Dermis blood vessel endothelial cell (primary cell): ENCODE measurements around the gene INHBC. TPM values are rescaled to one million over a fixed set of nuclear protein-coding genes. Genes with fewer than 3 reads are reported as not detected.
A peak's percentile ranks its signal among the peaks of the same experiment; 100 is the strongest.
"Not testable (repeated sequence)": the region's sequence is repeated elsewhere in the genome, so short reads cannot be mapped to it uniquely, and the experiment has no call there.

Source experiments
- DNase-seq: peaks from one replicate; pipeline ENCODE4 v3.0.0; 2010
- total RNA-seq: library from RNA; depleted of rRNA; stranded (reverse); fragments of >200 nt; gene quantifications from 2 replicates; pipeline ENCODE4 v1.2.3, GENCODE V29; 2014

INHBC gene
- total RNA-seq, 1 donor from 2014 or later, result not detected

DNA sequence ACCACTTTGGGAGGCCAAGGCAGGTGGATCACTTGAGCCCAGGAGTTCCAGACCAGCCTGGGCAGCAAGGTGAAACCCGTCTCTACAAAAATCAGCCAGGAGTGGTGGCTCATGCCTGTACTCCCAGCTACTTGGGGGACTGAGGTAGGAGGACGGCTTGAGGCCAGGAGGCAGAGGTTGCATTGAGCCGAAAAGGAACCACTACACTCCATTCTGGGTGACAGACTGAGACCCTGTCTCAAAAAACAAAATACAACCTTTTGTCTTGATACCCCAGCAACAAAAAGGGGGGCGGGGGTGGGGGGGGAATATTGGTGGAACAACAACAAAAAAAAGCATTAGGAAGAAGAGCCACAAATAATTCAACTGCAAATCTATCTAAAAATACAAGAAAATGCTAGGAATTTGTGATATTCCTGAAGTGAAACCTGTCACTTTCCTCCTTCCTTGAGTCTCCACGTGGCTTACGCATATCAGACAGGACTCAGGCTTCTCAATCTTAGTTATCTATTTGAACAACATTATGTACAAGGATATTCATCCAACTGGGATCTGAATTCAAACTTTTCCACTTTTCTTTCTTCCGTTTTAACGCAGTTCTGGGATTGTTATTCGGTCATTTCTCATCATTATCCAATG lies 5.0 kb upstream of the INHBC start:
- peak; percentile 35 for DNase-seq

DNA sequence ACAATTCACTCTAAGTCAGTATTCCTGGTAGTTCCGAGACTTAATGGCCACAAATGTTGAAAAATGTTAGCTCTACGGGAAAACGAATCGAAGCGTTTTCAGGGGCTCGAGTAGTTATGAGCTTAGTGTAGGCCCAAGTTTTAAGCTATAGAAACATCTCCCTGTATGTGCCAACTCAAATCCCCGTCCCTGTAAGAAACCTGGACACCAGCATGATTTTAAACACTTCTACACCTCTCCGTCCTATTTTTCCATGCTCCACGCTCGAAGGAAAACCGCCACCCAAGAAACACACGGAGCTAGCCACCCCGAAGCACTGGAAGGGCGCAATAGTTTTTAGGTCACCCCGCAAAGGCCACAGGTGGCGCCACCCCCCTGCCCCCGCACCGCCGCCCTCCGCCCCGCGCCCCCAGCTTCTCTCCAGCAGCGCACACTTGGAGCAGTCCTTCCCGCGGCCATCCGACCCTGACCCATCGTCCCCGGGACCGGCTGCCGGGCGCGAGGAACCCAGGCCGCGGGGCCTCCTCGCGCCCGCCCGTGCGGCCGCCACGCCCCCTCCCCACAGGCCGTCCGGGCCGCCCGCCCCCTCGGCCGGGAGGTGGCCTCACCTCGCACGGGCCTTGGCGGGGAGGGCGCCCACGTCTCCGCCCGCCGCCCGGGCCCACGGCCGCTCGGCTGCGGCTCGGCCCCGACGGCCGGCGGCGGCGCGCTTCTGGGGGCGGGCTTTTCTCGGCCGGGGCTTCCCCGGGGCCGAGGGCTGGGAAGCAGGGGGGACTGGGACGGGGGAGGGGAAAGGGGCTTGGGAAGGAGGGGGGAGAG lies 4.3 kb upstream of the INHBC start:
- DNase-seq, result peak; percentile 43

DNA sequence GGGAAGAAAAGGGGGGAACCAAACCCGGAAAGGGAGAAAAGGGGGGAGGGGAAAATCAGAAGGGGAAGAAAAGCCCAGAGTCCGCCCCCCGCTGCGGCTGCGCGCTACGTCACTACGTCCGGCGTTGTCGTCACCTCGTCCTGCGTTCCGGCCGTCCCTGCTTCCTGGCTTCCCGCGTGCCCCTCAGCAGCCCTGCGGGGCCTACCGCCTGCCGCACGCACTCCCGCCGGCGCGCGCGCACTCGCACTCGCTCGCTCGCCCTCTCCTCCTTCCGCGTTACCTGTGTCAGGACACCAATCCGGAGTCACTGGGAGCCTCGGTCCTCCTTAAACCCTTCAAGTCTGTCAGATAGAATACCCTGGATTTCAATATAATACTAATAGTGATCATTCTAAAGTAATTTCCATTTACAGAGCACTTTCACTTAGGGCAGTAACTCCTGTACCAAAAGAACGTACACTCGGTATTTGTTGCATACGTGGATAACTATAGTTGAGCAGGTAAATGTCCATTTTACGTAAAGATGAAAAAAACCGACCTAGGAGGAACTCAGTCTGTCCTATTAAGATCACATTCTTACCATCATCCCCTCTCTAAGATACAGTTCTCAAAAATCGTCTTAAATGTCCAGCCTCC lies 3.5 kb upstream of the INHBC start, which contains the start of gene R3HDM2:
Gene R3HDM2 (minus strand): TSS at position 113 of the 636 bp plus-strand sequence. CDS start 120,615 bp downstream, outside the sequence.
- DNase-seq, result peak; percentile 97

DNA sequence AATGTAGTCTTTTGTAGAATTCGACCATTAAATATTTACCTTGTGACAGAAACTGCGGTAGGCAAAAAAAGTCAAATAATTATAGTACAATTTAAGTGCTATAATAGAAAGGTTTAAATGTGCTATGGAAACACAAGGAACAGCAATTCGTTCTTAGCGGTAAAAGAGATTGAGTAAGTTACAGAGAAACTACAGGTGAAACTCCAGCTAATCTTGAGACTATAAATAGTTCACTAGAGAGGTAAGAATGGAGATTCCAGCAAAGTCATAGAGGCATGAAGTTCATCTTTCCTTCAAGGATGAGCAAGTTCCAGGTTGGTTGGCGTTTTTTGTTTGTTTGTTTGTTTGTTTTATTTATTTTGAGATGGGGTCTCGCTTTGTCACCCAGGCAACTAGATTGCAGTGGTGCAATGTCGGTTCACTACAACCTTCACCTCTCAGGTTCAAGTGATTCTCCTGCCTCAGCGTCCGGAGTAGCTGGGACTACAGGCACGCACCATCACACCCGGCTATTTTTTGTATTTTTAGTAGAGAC lies 2.9 kb upstream of the INHBC start:
- no peak for DNase-seq

DNA sequence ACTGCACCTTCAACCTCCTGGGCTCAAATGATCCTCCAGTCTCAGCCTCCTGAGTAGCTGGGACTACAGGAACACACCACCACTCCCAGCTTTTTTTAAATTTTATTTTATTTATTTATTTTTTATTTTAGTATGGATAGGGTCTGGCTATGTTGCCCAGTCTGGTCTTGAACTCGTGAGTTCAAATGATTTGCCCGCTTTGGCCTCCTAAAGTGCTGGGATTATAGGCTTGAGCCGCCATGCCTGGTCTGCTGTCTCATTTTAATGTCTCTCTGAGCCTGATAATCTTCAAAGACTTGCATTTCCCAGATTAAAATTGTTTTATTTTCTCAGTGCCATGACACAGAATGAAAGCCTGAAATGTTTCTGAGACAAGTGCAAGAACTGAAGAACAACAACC lies 1.2 kb upstream of the INHBC start:
- no peak for DNase-seq

DNA sequence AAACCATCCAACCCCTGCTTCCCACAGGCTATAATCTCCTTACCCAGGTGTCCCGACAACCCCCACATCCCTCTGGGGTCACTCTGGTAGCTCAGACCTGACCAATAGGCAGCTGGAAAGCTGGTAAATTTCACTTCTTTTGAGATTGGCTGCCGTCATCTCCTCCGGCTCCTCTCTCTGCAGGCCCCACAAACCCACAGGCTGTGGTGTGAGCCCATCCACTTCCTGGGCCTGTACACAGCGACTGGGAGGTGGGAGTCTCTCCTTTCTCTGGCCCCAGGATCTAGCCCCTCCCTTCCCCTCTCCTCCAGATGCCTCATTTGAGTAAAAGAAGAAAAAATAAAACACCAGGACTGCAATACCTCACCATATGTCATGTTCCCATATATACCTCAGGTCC lies 709 bp downstream of the INHBC start:
- no peak for DNase-seq

DNA sequence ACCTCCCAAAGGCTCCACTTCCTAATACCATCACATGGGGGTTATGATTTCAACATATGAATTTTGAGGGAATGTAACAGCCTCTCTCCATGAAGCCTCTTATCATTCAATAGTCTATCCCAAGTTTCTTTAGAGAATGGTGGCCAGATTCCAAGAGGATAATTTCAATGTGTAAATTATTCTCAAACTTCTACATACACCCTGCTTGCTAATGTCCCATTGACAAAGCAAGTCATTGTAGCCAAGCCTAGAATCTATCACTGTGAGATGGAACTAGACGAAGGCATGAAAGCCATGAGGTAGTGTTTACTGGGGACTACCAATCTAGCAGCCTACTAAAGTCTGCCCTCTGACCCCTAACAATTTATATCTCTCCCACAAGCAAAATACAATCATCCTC lies 3.8 kb downstream of the INHBC start:
- no peak for DNase-seq

DNA sequence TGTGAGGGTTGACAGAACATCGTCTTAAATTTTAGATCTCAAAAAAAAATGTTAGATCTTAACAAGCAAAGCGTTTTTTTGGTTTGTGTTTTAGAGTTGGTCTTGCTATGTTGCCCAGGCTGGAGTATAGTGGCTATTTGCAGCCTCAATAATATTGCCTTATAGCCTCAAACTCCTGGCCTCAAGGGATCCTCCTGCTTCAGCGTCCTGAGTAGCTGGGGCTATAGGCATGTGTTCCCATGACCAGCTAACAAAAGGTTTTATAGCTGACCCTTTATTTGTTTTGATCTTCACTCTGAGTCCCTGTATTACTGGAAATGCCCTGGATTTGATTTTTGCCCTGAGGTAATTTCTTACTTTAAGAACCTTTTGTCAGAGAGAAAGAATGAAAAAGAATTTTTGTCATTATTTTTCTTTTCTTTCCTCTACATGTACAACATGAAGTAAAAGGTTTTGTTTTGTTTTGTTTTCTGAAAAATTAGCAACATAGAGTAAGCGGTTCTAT lies 5.2 kb downstream of the INHBC start:
- DNase-seq, result no peak

DNA sequence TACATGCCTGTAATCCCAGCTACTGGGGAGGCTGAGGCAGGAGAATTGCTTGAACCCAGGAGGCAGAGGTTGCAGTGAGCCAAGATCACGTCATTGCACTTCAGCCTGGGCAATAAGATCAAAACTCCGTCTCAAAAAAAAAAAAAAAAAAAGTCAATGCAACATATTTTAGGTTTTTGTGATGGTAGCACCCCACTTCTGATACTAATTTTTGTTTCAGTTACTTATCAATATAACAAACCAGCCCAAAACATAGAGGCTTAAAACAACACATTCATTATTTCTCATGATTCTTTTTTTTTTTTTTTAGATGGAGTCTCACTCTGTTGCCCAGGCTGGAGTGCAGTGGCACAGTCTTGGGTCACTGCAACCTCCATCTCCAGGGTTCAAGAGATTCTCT lies 6.8 kb downstream of the INHBC start:
- not testable (repeated sequence) for DNase-seq

DNA sequence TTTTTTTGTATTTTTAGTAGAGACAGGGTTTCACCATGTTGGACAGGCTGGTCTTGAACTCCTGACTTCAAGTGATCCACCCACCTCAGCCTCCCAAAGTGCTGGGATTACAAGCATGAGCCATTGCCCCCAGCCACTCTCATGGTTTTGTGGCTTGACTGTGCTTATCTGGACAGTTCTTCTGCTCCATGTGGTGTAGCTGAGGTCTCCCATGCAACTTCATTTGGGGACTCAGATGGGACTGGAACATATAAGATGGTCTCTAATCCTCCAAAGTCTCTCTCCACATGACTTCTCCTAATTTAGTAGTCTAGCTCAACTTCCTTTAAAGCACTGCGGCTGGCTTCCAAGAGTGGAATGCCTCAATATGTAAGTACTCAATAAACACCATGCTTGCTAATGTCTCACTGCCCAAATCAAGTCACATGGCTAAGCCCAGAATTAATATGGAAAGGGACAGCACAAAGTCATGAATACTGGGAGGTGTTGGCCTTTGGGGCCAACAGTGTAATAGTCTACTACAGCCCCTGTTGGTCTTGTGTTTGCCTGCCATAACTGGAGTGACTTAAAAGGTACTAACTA lies 7.4 kb downstream of the INHBC start:
- no peak for DNase-seq

DNA sequence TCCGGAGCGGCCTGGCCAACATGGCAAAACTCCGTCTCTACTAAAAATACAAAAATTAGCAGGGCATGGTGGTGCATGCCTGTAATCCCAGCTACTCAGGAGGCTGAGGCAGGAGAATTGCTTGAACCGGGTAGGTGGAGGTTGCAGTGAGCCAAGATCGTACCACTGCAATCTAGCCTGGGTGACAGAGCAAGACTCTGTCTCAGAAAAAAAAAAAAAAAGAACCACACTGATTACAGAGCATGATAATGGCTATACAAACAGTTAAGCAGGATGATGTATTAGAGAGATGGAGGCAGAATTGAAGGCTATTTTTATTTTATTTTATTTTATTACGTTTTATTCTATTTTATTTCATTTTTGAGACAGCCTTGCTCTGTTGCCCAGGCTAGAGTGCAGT lies 9.8 kb downstream of the INHBC start:
- not testable (repeated sequence) for DNase-seq

DNA sequence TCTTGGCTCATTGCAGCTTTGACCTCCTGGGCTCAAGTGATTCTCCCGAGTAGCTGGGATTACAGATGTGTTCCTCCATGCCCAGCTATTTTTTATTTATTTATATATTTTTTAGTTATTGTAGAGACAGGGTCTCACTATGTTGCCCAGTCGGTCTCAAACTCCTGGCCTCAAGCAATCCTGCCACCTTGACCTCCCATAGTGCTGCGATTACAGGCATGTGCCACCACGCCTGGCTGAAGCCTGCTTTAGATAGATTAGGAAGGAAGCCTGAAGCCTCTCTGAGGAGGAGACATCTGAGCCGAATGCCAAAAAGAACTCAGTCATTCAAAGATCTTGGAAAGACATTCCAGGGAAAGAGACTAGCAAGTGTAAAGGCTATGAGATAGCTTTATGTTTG lies 10.2 kb downstream of the INHBC start:
- no peak for DNase-seq

DNA sequence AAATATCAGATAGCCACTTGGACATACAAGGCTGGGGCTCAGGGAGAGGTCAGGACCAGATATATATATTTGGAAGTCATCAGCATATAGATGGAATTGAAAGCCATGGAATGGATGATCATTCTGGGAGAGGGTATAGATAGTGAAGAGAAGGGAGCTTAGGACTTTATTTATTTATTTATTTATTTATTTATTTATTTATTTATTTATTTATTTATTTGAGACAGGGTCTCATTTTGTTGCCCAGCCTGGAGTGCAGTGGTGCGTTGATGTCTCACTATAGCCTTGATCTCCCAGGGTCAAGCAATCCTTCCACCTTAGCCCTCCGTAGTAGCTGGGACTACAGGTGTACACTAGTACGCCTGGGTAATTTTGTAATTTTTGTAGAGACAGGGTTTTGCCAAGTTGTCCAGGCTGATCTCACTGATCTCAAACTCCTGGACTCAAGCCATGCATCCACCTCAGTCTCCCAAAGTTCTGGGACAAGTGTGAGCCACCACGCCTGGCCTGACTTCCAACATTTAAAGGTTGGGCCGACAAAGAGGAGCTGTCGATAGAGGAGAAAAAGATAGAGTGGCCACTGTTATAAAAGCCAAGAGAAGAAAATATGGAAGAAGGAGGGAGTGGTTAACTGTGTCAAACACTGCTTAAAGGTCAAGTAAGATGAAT lies 11.8 kb downstream of the INHBC start:
- no peak for DNase-seq

DNA sequence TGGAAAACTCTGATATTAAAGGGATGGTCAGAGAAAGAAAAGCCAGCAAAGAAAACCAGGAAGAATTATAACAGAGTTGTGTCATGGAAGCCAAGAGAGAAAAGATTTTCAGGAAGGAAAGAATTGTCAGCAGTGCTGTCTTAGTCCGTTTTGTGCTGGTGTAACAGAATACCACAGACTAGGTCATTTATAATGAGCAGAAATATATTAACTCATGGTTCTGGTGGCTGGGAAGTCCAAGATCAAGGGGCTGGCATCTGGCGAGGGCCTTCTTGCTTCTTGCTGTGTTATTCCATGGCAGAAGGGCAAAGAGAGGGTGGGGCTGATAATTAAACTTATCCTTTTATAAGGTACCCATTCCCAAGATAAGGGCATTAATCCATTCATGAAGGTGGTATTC lies 14.1 kb downstream of the INHBC start:
- no peak for DNase-seq

DNA sequence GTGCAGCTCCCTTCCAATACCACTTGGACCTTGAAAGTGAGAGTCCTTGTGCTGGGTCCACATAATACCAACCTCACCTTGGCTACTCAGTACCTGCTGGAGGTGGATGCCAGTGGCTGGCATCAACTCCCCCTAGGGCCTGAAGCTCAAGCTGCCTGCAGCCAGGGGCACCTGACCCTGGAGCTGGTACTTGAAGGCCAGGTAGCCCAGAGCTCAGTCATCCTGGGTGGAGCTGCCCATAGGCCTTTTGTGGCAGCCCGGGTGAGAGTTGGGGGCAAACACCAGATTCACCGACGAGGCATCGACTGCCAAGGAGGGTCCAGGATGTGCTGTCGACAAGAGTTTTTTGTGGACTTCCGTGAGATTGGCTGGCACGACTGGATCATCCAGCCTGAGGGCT lies 14.8 kb downstream of the INHBC start:
- no peak for DNase-seq

DNA sequence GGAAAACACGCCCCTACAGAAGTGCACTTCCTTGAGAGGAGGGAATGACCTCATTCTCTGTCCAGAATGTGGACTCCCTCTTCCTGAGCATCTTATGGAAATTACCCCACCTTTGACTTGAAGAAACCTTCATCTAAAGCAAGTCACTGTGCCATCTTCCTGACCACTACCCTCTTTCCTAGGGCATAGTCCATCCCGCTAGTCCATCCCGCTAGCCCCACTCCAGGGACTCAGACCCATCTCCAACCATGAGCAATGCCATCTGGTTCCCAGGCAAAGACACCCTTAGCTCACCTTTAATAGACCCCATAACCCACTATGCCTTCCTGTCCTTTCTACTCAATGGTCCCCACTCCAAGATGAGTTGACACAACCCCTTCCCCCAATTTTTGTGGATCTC lies 15.5 kb downstream of the INHBC start:
- DNase-seq, result no peak

DNA sequence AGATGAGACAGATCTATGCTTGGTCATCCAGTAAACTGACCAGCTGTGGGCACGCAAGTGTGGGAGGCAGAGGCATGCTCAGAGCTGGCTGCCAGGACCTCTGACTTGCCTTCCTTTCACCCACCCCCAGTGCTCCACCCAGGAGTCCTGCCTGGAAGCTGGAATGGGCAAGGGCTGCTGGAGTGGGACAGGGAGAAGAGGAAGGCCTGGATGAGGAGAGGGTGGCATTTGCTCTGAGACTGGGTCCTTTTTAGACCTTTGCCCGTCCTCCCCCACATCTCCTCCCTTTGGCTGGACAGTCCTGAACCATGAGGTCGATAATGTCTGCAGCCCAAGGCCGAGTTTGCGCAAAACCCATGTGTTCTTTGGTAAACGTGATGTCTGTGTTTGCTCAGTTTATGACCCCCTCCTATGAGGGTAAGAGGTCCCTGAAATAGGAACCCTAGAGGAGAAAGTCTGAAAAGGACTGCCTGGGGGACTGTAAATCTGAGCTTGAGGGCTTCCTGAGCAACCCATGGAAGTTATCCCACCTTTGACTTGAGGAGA lies 16.7 kb downstream of the INHBC start:
- DNase-seq, result no peak

DNA sequence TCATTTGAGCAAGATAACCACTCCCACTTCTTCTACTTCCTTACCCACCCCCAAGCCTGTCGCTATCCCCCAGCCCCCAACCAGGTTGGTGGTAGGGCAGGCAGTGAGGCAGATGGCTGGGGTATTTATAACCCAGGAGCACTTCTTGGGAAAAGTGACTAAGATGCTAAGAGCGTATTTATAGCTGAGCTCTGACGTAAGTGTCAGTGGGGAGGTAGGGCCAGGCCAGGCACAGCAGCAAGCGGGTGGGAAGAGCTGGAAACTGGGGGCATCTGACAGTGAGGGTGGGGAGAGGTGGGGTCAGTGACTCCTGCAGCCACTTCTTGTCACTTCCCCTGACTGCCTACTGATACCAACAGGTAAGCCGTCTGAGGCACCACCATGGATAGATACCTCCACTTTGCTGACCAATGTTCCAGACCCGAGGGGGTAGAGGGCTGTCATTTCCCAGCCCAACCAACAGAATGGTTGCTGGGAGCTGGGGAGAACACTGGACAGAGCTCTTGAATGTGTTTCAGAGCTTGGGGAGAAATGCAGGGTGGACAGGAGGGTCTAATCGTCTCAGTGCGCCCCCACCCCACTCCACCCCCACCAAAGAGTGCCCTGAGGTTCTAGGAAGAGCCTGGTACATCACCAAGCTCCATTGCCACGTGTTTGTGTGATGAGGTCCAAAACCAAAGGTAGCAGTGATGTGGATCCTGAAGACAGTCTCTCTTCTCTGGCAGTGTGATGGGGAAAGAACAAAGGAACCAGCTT lies 17.8 kb downstream of the INHBC start:
- DNase-seq, result peak; percentile 61

DNA sequence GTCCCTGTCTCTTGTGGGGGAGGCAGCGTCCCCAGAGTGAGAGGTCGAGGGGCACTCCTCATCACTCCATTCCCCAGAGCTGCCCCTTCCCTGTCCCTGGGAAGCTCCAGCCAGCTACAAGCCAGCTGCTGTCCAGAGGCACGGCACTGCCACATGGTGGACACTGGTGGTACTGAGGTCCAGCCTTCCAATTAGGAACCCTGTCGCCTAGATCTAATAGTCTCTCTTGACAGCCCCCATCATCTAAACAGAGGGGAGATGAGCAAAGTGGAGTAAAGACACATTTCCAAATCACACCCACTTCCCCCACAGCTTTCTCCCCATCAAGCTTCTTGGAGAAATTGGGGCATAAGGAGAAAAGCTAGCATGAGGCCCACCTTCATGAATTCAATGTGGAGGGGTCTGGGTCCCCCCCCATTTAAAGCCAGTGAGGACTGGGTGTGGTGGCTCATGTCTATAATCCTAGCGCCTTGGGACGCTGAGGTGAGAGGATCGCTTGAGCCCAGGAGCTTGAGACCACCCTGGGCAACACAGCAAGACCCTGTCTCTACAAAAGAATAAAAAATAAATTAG lies 18.4 kb downstream of the INHBC start:
- peak; percentile 88 for DNase-seq

DNA sequence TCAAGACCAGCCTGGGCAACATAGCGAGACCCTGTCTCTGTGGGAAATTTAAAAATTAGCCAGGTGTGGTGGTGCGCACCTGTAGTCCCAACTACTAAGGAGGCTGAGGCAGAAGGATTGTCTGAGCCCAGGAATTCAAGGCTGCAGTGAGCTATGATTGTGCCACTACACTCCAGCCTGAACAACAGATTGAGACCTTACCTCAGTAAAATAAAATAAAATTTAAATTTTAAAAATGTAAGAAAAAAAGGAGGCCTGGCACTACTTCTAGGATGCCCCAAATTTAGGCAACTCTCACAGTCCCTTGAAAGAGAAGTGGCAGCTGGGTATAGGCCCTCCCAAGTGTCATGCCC lies 19.6 kb downstream of the INHBC start:
- no peak for DNase-seq
